HepG2 (cell line): Measurements from ENCODE around the gene C1D. TPM values are rescaled to one million over a fixed set of nuclear protein-coding genes. Genes with fewer than 3 reads are reported as not detected.

Experiments used
- ATAC-seq: fragments of 200-7000 bp; cut with Tn5 transposase; 3 replicates; pipeline ENCODE4 v1.9.1; 2020; ENCODE audit warnings: mild to moderate bottlenecking, moderate library complexity
- BruUV-seq: library from RNA; stranded (reverse); fragments of 400-500 nt; replicated peaks from 2 replicates; lab custom pipeline; 2021; lab: Mats Ljungman, UMichigan
- CTCF ChIA-PET: fragments of 300-600 bp; formaldehyde crosslinking; extraction: SDS; loops from one replicate; lab custom pipeline; 2021; ENCODE audit warnings: low total read pairs, inconsistent platforms, low intra/inter-chr PET ratio; lab: Yijun Ruan, JAX
- POLR2A ChIA-PET: fragments of 350-600 bp; sonication (Branson Sonifier 250); formaldehyde crosslinking; loops from one replicate; lab custom pipeline; 2020; ENCODE audit warnings: antibody characterized with exemption, inconsistent platforms; lab: Yijun Ruan, JAX
- DNase-seq: peaks from one replicate; pipeline ENCODE4 v3.0.0-alpha.2; 2015; ENCODE audit warnings: low spot score
- FAIRE-seq: peaks from 3 replicates; lab custom pipeline; 2011; peaks lifted over from hg19 to GRCh38; lab: Jason Lieb, UNC
- H2AFZ ChIP-seq: one replicate; pipeline ENCODE4 v1.6.1; 2011; ENCODE audit warnings: low read length, inconsistent platforms
- H3K27ac ChIP-seq: fragments of 300-600 bp; 3 replicates; pipeline ENCODE4 v1.8.0; 2011; ENCODE audit warnings: mixed run types, mild to moderate bottlenecking, mixed read lengths, low read length, inconsistent platforms; ENCODE audit not compliant: insufficient read depth; ENCODE audit errors: extremely low read length
- H3K27me3 ChIP-seq, 2 experiments: fragments of 200-600 bp in 1 of 2; 2 replicates in 1 of 2; 3 replicates in 1 of 2; pipeline versions ENCODE4 v1.6.0 to v1.8.0; 2011; ENCODE audit warnings: low read length in 2 of 2, mild to moderate bottlenecking in 2 of 2, moderate library complexity in 2 of 2, inconsistent platforms in 1 of 2; ENCODE audit not compliant: insufficient read depth in 2 of 2, control insufficient read depth in 1 of 2
- H3K36me3 ChIP-seq, 2 experiments: fragments of 200-600 bp in 1 of 2; replicated peaks in 1 of 2; 2 replicates in 1 of 2; 3 replicates in 1 of 2; pipeline versions ENCODE4 v1.5.1 to v1.8.0; 2011; ENCODE audit warnings: low read length in 2 of 2, inconsistent platforms in 1 of 2; ENCODE audit not compliant: insufficient read depth in 2 of 2, control insufficient read depth in 1 of 2
- H3K4me1 ChIP-seq: 2 replicates; pipeline ENCODE4 v1.5.1; 2012; ENCODE audit warnings: low read length, inconsistent platforms; ENCODE audit not compliant: insufficient read depth
- H3K4me2 ChIP-seq: 2 replicates; pipeline ENCODE4 v1.6.0; 2011; ENCODE audit warnings: low read depth, low read length, inconsistent platforms
- H3K4me3 ChIP-seq, 3 experiments: fragments of 200-600 bp in 1 of 3; sonication (generic), shearing (Covaris generic) in 1 of 3; replicated peaks in 1 of 3; 2 replicates each; pipeline ENCODE4 v1.5.1; 2011 to 2016; ENCODE audit warnings: low read length in 3 of 3, inconsistent platforms in 2 of 3, low read depth in 2 of 3, mild to moderate bottlenecking in 2 of 3, control low read depth in 1 of 3, mixed read lengths in 1 of 3; ENCODE audit not compliant: insufficient read depth in 1 of 3
- H3K79me2 ChIP-seq: one replicate; pipeline ENCODE4 v1.6.1; 2011; ENCODE audit warnings: low read length, inconsistent platforms; ENCODE audit not compliant: insufficient read depth
- H3K9ac ChIP-seq: 2 replicates; pipeline ENCODE4 v1.6.0; 2011; ENCODE audit warnings: mild to moderate bottlenecking, low read depth, low read length, inconsistent platforms; ENCODE audit not compliant: insufficient read depth
- H3K9me3 ChIP-seq: 2 replicates; pipeline ENCODE4 v1.5.1; 2012; ENCODE audit warnings: mild to moderate bottlenecking, low read length
- H4K20me1 ChIP-seq: 2 replicates; pipeline ENCODE4 v1.6.0; 2011; ENCODE audit warnings: inconsistent platforms, mild to moderate bottlenecking, low read length, moderate library complexity; ENCODE audit not compliant: insufficient read depth
- FOXK1 ChIP-seq: sonication (generic); formaldehyde crosslinking; IDR thresholded peaks from 2 replicates; pipeline ENCODE4 v1.4.0; 2020; ENCODE audit warnings: low read depth, missing genetic modification reagents, borderline replicate concordance
- GABPB1 ChIP-seq: IDR thresholded peaks from 2 replicates; pipeline ENCODE4 v1.6.1; 2016; ENCODE audit warnings: mild to moderate bottlenecking, missing genetic modification reagents, moderate library complexity, missing compliant biosample characterization
- GATAD2A ChIP-seq: IDR thresholded peaks from 2 replicates; pipeline ENCODE4 v1.6.1; 2016
- HDAC6 ChIP-seq: fragments of 200-600 bp; sonication (generic); IDR thresholded peaks from 2 replicates; pipeline ENCODE4 v1.7.0; 2017; ENCODE audit warnings: mild to moderate bottlenecking, antibody characterized with exemption, low read length, low read depth
- PPARG ChIP-seq: conservative IDR thresholded peaks from 2 replicates; pipeline ENCODE4 v1.6.1; 2016; ENCODE audit warnings: missing biosample characterization, missing genetic modification reagents
- ZNF234 ChIP-seq: sonication (generic); formaldehyde crosslinking; conservative IDR thresholded peaks from 2 replicates; pipeline ENCODE4 v1.5.1; 2020; ENCODE audit warnings: mild to moderate bottlenecking, missing genetic modification reagents
- ZNF24 ChIP-seq: fragments of 450-650 bp; IDR thresholded peaks from 2 replicates; pipeline ENCODE4 v1.6.1; 2017; ENCODE audit warnings: antibody characterized with exemption, mild to moderate bottlenecking
- ZNF296 ChIP-seq: sonication (generic); formaldehyde crosslinking; conservative IDR thresholded peaks from 2 replicates; pipeline ENCODE4 v1.5.0; 2020; ENCODE audit warnings: mild to moderate bottlenecking, missing genetic modification reagents
- ZNF337 ChIP-seq: sonication (generic); formaldehyde crosslinking; IDR thresholded peaks from 2 replicates; pipeline ENCODE4 v1.5.1; 2020; ENCODE audit warnings: missing genetic modification reagents, low read depth, mild to moderate bottlenecking, borderline replicate concordance
- ZNF552 ChIP-seq: sonication (generic); formaldehyde crosslinking; IDR thresholded peaks from 2 replicates; pipeline ENCODE4 v1.9.0; 2022; ENCODE audit warnings: missing genetic modification reagents, mild to moderate bottlenecking, borderline replicate concordance
- WGBS: methylation state at CpG from one replicate; pipeline ENCODE4 v1.1.6; 2017; ENCODE audit warnings: low lambda C conversion rate; 5-methylcytosine and 5-hydroxymethylcytosine counted together
- in situ Hi-C: cut with HindIII; loops from 2 replicates; pipeline ENCODE4 v1.10.0; 2017; ENCODE audit warnings: low pct_unique_long_range_greater_than_20kb; ENCODE audit not compliant: extremely low pct_ligation_motif_present
- intact Hi-C: fragments of 100-400 bp; cut with micrococcal nuclease; formaldehyde crosslinking; loops from one replicate; pipeline ENCODE4 v1.10.0; 2022; ENCODE audit not compliant: unreplicated experiment
- polyA plus RNA-seq, 8 experiments: library from polyadenylated mRNA; depleted of rRNA in 3 of 8; stranded (reverse) in 7 of 8; unstranded in 1 of 8; fragments of >200 nt; fragmentation: Illumina TruSeq in 4 of 8; extraction: Trizol in 4 of 8; gene quantifications; 2 replicates each; pipeline versions ENCODE4 v1.2.1 to v1.2.3, GENCODE V29; 2011 to 2016; ENCODE audit warnings: low read depth in 4 of 8, missing spikeins in 1 of 8, mixed read lengths in 1 of 8; ENCODE audit not compliant: insufficient read depth in 1 of 8
- total RNA-seq, 5 experiments: library from RNA; depleted of rRNA; stranded (reverse); fragments of >200 nt; fragmentation: Illumina TruSeq; extraction: Trizol; gene quantifications; 2 replicates each; pipeline ENCODE4 v1.2.3, GENCODE V29; 2016; ENCODE audit warnings: low read depth in 1 of 5
- TF ChIP-seq, protein P1 (sequence below): sonication (generic); formaldehyde crosslinking; IDR thresholded peaks from 2 replicates; pipeline ENCODE4 v1.5.0; 2020; ENCODE audit warnings: mild to moderate bottlenecking, missing genetic modification reagents
- TF ChIP-seq, protein P2 (sequence below): sonication (generic); formaldehyde crosslinking; conservative IDR thresholded peaks from 2 replicates; pipeline ENCODE4 v1.4.0; 2020; ENCODE audit warnings: missing genetic modification reagents

The C1D gene
- total and polyA plus RNA-seq, 2 of the 13 experiments (the other 11 are each of a cell fraction or from before 2014, with no cell fraction given): 38.1 to 43.5 TPM

DNA sequence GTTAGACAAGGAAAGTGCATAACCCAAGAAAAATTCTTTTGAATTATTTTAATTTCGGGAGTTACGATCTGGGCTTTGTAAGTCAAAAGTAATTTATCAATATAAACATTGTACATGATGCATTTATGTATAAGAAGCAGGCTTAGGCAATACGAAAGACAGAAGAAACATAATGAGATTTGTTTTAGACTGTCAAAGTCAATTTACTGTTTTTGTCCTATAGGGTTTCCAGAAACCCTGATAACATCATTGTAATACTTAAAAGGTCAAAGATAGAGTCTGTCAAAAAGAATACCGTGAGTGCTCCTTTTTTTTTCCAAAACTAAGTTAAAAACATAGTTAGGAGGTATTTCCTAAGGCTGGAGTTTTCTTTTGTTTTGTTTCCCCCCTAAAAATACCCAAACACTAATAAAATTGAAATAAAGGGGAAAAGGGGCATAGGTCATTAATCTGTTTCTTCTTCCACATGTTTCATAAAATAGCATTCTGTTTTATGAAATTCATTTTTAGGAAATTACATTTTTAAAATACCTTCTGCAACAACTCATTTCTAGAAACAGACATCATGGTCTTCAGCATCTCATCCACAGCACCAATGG lies 16.1 kb downstream of the C1D start:
- ChIA-PET POLR2A (no interaction called here), CTCF (no interaction called here)
- in situ Hi-C loops (loop anchor here (25.0 kb wide), 1 partner anchor 1609 kb away; the partner anchor contains the start of gene MEIS1), intact Hi-C loops (no loop called here)
- Histone ChIP-seq H3K36me3 (peaks cover 1 to 13% of the 10 kb centered on the region in 2 experiments; a peak in 3 of 5 replicates), H3K9ac (no peak overlapping the region), H3K4me1 (no peaks in the 10 kb centered on the region), H2AFZ (no peak overlapping the region), H4K20me1 (no peaks in the 10 kb centered on the region), H3K4me3 (no peak overlapping the region), H3K79me2 (peaks cover 32% of the 10 kb centered on the region), H3K9me3 (no peaks in the 10 kb centered on the region), H3K27me3 (no peaks in the 10 kb centered on the region), H3K4me2 (no peak overlapping the region), H3K27ac (no peak overlapping the region)
- no peak for ATAC-seq
- DNase-seq: no peak
- no peak for TF ChIP-seq ZNF337 (CRISPR knock-in tag)
- no peak for TF ChIP-seq FOXK1 (CRISPR knock-in tag)
- no peak for TF ChIP-seq PPARG (CRISPR knock-in tag)
- TF ChIP-seq, protein P1, sequence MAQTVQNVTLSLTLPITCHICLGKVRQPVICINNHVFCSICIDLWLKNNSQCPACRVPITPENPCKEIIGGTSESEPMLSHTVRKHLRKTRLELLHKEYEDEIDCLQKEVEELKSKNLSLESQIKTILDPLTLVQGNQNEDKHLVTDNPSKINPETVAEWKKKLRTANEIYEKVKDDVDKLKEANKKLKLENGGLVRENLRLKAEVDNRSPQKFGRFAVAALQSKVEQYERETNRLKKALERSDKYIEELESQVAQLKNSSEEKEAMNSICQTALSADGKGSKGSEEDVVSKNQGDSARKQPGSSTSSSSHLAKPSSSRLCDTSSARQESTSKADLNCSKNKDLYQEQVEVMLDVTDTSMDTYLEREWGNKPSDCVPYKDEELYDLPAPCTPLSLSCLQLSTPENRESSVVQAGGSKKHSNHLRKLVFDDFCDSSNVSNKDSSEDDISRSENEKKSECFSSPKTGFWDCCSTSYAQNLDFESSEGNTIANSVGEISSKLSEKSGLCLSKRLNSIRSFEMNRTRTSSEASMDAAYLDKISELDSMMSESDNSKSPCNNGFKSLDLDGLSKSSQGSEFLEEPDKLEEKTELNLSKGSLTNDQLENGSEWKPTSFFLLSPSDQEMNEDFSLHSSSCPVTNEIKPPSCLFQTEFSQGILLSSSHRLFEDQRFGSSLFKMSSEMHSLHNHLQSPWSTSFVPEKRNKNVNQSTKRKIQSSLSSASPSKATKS (CRISPR knock-in tag): no peak
- no peak for TF ChIP-seq ZNF24
- no TSS peak for BruUV-seq
- no peak for FAIRE-seq
- WGBS: 95% methylated on average over 4 of the region's 4 CpGs

DNA sequence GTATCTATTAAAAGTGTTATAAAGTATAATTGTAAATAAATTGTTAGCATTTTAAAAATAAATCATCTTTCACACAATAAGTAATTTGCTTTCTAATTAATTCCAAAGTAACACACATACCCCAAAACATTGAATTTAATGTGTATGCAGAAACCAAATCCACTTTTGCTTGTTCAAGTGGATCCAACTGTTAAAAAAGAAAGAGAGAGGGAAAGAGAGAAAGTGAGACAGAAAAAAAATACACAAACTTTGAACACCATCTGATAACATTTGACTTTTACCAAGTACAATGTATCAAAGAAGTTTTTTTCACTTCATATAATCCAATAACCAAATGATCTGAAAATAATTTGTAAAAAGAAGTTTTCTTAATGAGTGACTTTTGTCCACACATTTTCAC lies 16.6 kb downstream of the C1D start:
- FAIRE-seq (no peak), ATAC-seq (no peak), DNase-seq (no peak)
- ChIA-PET CTCF (no interaction called here), POLR2A (no interaction called here)
- no peaks in the 10 kb centered on the region for H3K27me3 ChIP-seq
- H3K4me2 ChIP-seq: no peak overlapping the region
- H3K4me1 ChIP-seq: no peaks in the 10 kb centered on the region
- TF ChIP-seq GATAD2A: no peak
- no peak for TF ChIP-seq ZNF552
- TF ChIP-seq HDAC6: no peak
- no peak for TF ChIP-seq ZNF234 (CRISPR knock-in tag)
- no peak for TF ChIP-seq ZNF296
- TF ChIP-seq, protein P2, sequence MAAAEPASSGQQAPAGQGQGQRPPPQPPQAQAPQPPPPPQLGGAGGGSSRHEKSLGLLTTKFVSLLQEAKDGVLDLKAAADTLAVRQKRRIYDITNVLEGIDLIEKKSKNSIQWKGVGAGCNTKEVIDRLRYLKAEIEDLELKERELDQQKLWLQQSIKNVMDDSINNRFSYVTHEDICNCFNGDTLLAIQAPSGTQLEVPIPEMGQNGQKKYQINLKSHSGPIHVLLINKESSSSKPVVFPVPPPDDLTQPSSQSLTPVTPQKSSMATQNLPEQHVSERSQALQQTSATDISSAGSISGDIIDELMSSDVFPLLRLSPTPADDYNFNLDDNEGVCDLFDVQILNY (CRISPR knock-in tag): no peak
- TF ChIP-seq GABPB1: no peak
- no peaks in the 10 kb centered on the region for H3K9me3 ChIP-seq
- intact Hi-C loops: no loop called here
- BruUV-seq: no TSS peak
- in situ Hi-C loops: loop anchor here (25.0 kb wide), 1 partner anchor 1609 kb away; the partner anchor contains the start of gene MEIS1
- no peaks in the 10 kb centered on the region for H4K20me1 ChIP-seq
- no peak overlapping the region for H2AFZ ChIP-seq
- peaks cover 28% of the 10 kb centered on the region for H3K79me2 ChIP-seq
- H3K4me3 ChIP-seq: no peak overlapping the region
- H3K9ac ChIP-seq: no peak overlapping the region
- no peak overlapping the region for H3K27ac ChIP-seq
- peaks cover 1 to 13% of the 10 kb centered on the region in 2 experiments; a peak in 3 of 5 replicates for H3K36me3 ChIP-seq
